Gastroesophageal sphincter (tissue), 3 donors: Measurements from ENCODE around the gene NXNL2.

Source experiments
- EP300 ChIP-seq: sonication (generic); formaldehyde crosslinking; IDR thresholded peaks from one replicate; pipeline ENCODE4 v1.6.1; 2017; ENCODE audit warnings: antibody characterized with exemption, mild to moderate bottlenecking
- POLR2A ChIP-seq, 2 donors: fragments of 450-650 bp; IDR thresholded peaks; one replicate each; pipeline ENCODE4 v1.6.1; 2017; ENCODE audit warnings: antibody characterized with exemption in 2 of 2, mild to moderate bottlenecking in 2 of 2, moderate library complexity in 1 of 2
- POLR2AphosphoS5 ChIP-seq: sonication (generic); formaldehyde crosslinking; IDR thresholded peaks from one replicate; pipeline ENCODE4 v1.6.1; 2017; ENCODE audit warnings: antibody characterized with exemption
- TF ChIP-seq, protein P1 (sequence below), 4 experiments: fragments of 200-600 bp in 2 of 4; fragments of 450-650 bp in 2 of 4; sonication (generic) in 1 of 4; IDR thresholded peaks; one replicate each; pipeline ENCODE4 v1.5.1; 2017 to 2019; ENCODE audit warnings: antibody characterized with exemption in 4 of 4, mild to moderate bottlenecking in 2 of 4, moderate library complexity in 2 of 4

DNA sequence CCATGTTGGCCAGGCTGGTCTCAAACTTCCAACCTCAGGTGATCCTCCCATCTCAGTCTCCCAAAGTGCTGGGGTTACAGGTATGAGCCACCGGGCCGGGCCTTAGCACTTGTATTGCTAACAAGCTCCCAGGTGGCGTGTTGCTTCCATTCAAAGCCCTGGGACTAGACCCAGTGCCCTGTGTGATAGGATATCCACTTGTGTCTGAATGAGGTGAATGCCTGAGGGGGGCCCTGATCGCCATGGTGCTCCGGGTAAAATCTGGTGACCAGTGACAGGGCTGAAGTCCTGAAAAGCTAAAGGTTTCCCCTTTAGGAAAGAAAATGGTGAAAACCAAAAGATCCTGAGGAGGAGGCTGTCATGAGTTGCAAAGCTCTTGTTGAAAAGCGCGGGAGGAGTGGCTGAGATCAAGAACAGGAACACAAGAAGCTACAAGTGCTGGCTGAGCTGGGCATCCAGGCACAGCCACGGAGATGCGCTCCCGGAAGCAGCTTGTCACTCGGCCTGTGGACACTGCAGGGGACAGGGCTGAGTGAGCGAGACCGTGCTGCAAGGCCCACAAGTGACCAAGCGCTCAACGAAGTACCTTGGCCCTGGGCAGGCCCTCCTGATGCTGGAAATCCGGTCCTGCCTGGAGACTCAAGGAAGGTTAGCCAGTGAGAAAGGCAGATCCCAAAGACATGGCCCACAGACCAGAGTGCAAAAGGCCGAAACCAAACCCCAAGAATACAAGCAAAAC is 39.8 kb upstream of the NXNL2 start:
- no peak for TF ChIP-seq POLR2AphosphoS5
- TF ChIP-seq, protein P1, sequence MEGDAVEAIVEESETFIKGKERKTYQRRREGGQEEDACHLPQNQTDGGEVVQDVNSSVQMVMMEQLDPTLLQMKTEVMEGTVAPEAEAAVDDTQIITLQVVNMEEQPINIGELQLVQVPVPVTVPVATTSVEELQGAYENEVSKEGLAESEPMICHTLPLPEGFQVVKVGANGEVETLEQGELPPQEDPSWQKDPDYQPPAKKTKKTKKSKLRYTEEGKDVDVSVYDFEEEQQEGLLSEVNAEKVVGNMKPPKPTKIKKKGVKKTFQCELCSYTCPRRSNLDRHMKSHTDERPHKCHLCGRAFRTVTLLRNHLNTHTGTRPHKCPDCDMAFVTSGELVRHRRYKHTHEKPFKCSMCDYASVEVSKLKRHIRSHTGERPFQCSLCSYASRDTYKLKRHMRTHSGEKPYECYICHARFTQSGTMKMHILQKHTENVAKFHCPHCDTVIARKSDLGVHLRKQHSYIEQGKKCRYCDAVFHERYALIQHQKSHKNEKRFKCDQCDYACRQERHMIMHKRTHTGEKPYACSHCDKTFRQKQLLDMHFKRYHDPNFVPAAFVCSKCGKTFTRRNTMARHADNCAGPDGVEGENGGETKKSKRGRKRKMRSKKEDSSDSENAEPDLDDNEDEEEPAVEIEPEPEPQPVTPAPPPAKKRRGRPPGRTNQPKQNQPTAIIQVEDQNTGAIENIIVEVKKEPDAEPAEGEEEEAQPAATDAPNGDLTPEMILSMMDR (IDR thresholded peaks at IDR 0.05): no peak
- no peak for TF ChIP-seq POLR2A (IDR thresholded peaks at IDR 0.05)
- TF ChIP-seq EP300: no peak
